ENCODE data around the gene KIF7. TPM values are rescaled to one million over a fixed set of nuclear protein-coding genes. Genes with fewer than 3 reads are reported as not detected.

The KIF7 gene
- polyA plus RNA-seq, 1 of the 3 experiments (the other 2 are of a cell fraction) = 12.0 TPM

DNA sequence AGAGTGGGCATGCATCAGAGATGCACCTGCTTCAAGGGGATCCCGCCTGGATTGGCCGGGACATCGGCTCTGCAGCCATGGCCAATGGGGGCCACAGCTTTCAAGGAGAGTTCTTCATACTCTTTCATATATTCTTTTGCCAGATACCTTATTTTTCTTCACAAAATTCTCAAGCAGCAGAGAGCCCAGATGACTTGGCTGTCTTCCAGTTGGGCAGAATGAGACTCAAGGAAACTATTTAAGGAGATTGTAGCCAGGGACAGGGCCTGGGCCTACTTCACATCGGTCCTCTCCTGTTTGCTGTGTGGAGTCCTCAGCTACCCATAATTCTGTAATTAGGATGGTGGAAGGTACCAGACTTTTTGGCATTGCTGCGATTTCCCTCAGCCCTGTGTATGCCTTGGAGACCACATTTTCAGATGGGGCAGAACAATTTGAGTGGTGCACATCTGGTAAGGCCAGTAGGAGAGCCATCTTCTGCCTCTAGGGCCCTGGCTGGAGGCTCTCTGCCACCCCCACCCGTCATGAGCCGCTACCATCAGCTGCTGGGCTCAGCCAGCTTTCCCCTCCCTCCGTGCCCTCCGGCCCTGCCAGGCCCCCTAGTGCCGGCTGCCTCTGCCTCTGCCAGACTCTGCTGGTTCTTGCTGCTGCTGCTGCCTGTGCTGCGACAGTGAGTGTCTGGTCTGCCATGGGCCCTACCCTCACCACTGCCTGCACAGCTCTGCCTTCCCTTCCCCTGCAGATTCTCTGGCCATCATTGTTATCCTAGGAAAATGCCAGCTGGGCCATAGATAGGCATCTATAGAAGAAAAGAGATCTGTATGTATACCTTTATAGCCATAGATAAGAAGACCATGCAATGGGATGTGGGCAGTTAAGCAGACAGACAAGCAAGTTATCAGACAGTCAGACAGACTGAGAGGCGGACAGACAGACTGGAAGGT lies 17.2 kb upstream of the KIF7 start:
- Histone ChIP-seq H3K4me1 (ENCODE audit: control insufficient read depth in 1 of 2, insufficient read depth in 2 of 2, low read depth in 1 of 2, low read length in 1 of 2) (peaks cover 0 to 22% of the 10 kb centered on the region in 2 experiments; a peak in 1 of 4 replicates), H3K4me2 (no peak overlapping the region), H2AFZ (ENCODE audit: low read depth) (no peak overlapping the region), H3K9ac (no peak overlapping the region), H3K79me2 (ENCODE audit: insufficient read depth) (no peaks in the 10 kb centered on the region), H3F3A (replicated peaks; ENCODE audit: insufficient read depth) (no peaks in the 10 kb centered on the region), H4K20me1 (ENCODE audit: insufficient read depth) (no peaks in the 10 kb centered on the region), H3K27me3 (ENCODE audit: insufficient read depth) (no peaks in the 10 kb centered on the region), H3K9me3 (no peaks in the 10 kb centered on the region), H3K36me3 (replicated peaks in 1 of 2; ENCODE audit: control insufficient read depth in 1 of 2, insufficient read depth in 2 of 2, low read length in 1 of 2) (no peaks in the 10 kb centered on the region), H3K4me3 (ENCODE audit: low read depth in 2 of 2, low read length in 1 of 2) (no peak overlapping the region), H3K9me2 (no peaks in the 10 kb centered on the region), H3K27ac (ENCODE audit: low read depth in 2 of 2, low read length in 1 of 2) (peak overlapping the region in 1 of 2 experiments; percentile 75; a peak in 2 of 4 replicates)
- TF ChIP-seq MEF2A (IDR thresholded peaks at IDR 0.05; ENCODE audit: borderline replicate concordance, low read depth) = no peak
- peak in 1 of 2 experiments; percentile 32; a peak in 1 of 4 replicates for TF ChIP-seq EP300 (IDR thresholded peaks at IDR 0.05; ENCODE audit: borderline replicate concordance in 1 of 2, low read depth in 1 of 2, low read length in 1 of 2)
- TF ChIP-seq CHD2 (IDR thresholded peaks at IDR 0.05; ENCODE audit: low read length, partially characterized antibody) = no peak
- TF ChIP-seq TCF12 (IDR thresholded peaks at IDR 0.05) = no peak
- TF ChIP-seq NFIC (IDR thresholded peaks at IDR 0.05; ENCODE audit: borderline replicate concordance) = no peak
- TF ChIP-seq GATA2 (CRISPR knock-in tag; IDR thresholded peaks at IDR 0.05) = peak; percentile 85
- TF ChIP-seq MAX (IDR thresholded peaks at IDR 0.05; ENCODE audit: low read depth) = no peak
- TF ChIP-seq JUND (IDR thresholded peaks at IDR 0.05) = no peak
- peak; percentile 28 for TF ChIP-seq RAD21 (IDR thresholded peaks at IDR 0.05; ENCODE audit: low read length)
- POLR2A ChIA-PET = interaction anchor here (1.0 kb wide), 1 partner anchor 222 kb away, joined by 3 read pairs; the partner anchor contains the start of gene AP3S2
- CTCF ChIA-PET = interaction anchor here (0.6 to 5.4 kb wide), 20 partner anchors 9 to 337 kb away, joined by 3 to 36 read pairs (median 4); partner anchors contain the start of genes KIF7, PEX11A and WDR93
- WGBS (ENCODE audit: low lambda C conversion rate) = 81% methylated on average over 8 of the region's 12 CpGs
- DNase-seq = peak; percentile 86

- Histone ChIP-seq H3K27me3 (ENCODE audit: insufficient read depth) (no peaks in the 10 kb centered on the region), H2AFZ (ENCODE audit: low read depth) (no peak overlapping the region), H3K4me1 (ENCODE audit: control insufficient read depth in 1 of 2, insufficient read depth in 2 of 2, low read depth in 1 of 2, low read length in 1 of 2) (peaks cover 0 to 22% of the 10 kb centered on the region in 2 experiments; a peak in 1 of 4 replicates), H3K4me3 (ENCODE audit: low read depth in 2 of 2, low read length in 1 of 2) (no peak overlapping the region), H3K79me2 (ENCODE audit: insufficient read depth) (no peaks in the 10 kb centered on the region), H3K9me3 (no peaks in the 10 kb centered on the region), H3K9me2 (no peaks in the 10 kb centered on the region), H3K27ac (ENCODE audit: low read depth in 2 of 2, low read length in 1 of 2) (no peak overlapping the region), H3K9ac (no peak overlapping the region), H3K36me3 (replicated peaks in 1 of 2; ENCODE audit: control insufficient read depth in 1 of 2, insufficient read depth in 2 of 2, low read length in 1 of 2) (no peaks in the 10 kb centered on the region), H3F3A (replicated peaks; ENCODE audit: insufficient read depth) (no peaks in the 10 kb centered on the region), H4K20me1 (ENCODE audit: insufficient read depth) (no peaks in the 10 kb centered on the region), H3K4me2 (no peak overlapping the region)
- DNase-seq = no peak
- POLR2A ChIA-PET = no interaction called here
- CTCF ChIA-PET = interaction anchor here (0.8 to 5.4 kb wide), 7 partner anchors 10 to 45 kb away, joined by 3 to 36 read pairs (median 5); partner anchors contain the start of genes PEX11A and WDR93
- WGBS (ENCODE audit: low lambda C conversion rate) = 47% methylated on average over 2 of the region's 4 CpGs
- TF ChIP-seq JUND (IDR thresholded peaks at IDR 0.05) (no peak), NFIC (IDR thresholded peaks at IDR 0.05; ENCODE audit: borderline replicate concordance) (no peak), POLR2AphosphoS5 (IDR thresholded peaks at IDR 0.05; ENCODE audit: low read depth, low read length) (no peak), PBX3 (IDR thresholded peaks at IDR 0.05) (no peak), GATA2 (CRISPR knock-in tag; IDR thresholded peaks at IDR 0.05) (no peak), EZH2phosphoT487 (IDR thresholded peaks at IDR 0.05; ENCODE audit: borderline replicate concordance, low read depth) (no peak), SIN3A (IDR thresholded peaks at IDR 0.05; ENCODE audit: borderline replicate concordance, low read depth, low read length) (no peak), FOXJ3 (CRISPR knock-in tag; IDR thresholded peaks at IDR 0.05) (no peak), FOXM1 (IDR thresholded peaks at IDR 0.05; ENCODE audit: low read depth) (no peak)
- TF ChIP-seq, protein P1, sequence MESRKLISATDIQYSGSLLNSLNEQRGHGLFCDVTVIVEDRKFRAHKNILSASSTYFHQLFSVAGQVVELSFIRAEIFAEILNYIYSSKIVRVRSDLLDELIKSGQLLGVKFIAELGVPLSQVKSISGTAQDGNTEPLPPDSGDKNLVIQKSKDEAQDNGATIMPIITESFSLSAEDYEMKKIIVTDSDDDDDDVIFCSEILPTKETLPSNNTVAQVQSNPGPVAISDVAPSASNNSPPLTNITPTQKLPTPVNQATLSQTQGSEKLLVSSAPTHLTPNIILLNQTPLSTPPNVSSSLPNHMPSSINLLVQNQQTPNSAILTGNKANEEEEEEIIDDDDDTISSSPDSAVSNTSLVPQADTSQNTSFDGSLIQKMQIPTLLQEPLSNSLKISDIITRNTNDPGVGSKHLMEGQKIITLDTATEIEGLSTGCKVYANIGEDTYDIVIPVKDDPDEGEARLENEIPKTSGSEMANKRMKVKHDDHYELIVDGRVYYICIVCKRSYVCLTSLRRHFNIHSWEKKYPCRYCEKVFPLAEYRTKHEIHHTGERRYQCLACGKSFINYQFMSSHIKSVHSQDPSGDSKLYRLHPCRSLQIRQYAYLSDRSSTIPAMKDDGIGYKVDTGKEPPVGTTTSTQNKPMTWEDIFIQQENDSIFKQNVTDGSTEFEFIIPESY (IDR thresholded peaks at IDR 0.05; ENCODE audit: borderline replicate concordance, low read depth) = no peak
- TF ChIP-seq, protein P2, sequence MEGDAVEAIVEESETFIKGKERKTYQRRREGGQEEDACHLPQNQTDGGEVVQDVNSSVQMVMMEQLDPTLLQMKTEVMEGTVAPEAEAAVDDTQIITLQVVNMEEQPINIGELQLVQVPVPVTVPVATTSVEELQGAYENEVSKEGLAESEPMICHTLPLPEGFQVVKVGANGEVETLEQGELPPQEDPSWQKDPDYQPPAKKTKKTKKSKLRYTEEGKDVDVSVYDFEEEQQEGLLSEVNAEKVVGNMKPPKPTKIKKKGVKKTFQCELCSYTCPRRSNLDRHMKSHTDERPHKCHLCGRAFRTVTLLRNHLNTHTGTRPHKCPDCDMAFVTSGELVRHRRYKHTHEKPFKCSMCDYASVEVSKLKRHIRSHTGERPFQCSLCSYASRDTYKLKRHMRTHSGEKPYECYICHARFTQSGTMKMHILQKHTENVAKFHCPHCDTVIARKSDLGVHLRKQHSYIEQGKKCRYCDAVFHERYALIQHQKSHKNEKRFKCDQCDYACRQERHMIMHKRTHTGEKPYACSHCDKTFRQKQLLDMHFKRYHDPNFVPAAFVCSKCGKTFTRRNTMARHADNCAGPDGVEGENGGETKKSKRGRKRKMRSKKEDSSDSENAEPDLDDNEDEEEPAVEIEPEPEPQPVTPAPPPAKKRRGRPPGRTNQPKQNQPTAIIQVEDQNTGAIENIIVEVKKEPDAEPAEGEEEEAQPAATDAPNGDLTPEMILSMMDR (IDR thresholded peaks at IDR 0.05) = no peak
Measured at GRCh38 chr15:89671687-89672086, 16.4 kb upstream of the KIF7 start.

All from SK-N-SH (cell line).